Uterus (tissue), 4 donors: Measurements from ENCODE around the gene BSND. TPM values are rescaled to one million over a fixed set of nuclear protein-coding genes. Genes with fewer than 3 reads are reported as not detected.

Experiments
- DNase-seq, 2 donors: peaks; one replicate each; pipeline ENCODE4 v3.0.0-alpha.2; 2019 to 2020
- H3K27ac ChIP-seq, 2 donors: fragments of 200-600 bp; sonication (generic); 1 replicate in 1 of 2; 2 replicates in 1 of 2; pipeline ENCODE4 v1.5.1; 2016 to 2018
- H3K27me3 ChIP-seq, 2 donors: fragments of 200-600 bp; sonication (generic); one replicate each; pipeline ENCODE4 v1.5.1; 2018 to 2019; ENCODE audit warnings: control low read depth in 1 of 2
- H3K36me3 ChIP-seq, 2 donors: fragments of 200-600 bp; sonication (generic); one replicate each; pipeline ENCODE4 v1.5.1; 2019; ENCODE audit warnings: control low read depth in 1 of 2
- H3K4me1 ChIP-seq, 2 donors: fragments of 200-600 bp; sonication (generic); one replicate each; pipeline ENCODE4 v1.5.1; 2018 to 2019; ENCODE audit warnings: control low read depth in 1 of 2
- H3K4me3 ChIP-seq, 2 donors: fragments of 200-600 bp; sonication (generic); 1 replicate in 1 of 2; 2 replicates in 1 of 2; pipeline ENCODE4 v1.5.1; 2018 to 2019; ENCODE audit warnings: mild to moderate bottlenecking in 1 of 2
- H3K9me3 ChIP-seq, 2 donors: fragments of 200-600 bp; sonication (generic); one replicate each; pipeline ENCODE4 v1.5.1; 2019; ENCODE audit warnings: control low read depth in 1 of 2
- POLR2A ChIP-seq, 2 donors: fragments of 450-650 bp; IDR thresholded peaks; one replicate each; pipeline ENCODE4 v1.6.1; 2016; ENCODE audit warnings: antibody characterized with exemption in 2 of 2, mild to moderate bottlenecking in 1 of 2, moderate library complexity in 1 of 2
- intact Hi-C: fragments of 100-400 bp; cut with DNase I; formaldehyde crosslinking; loops from one replicate; pipeline ENCODE4 v1.15.1; 2023; ENCODE audit warnings: low total_unique reads
- total RNA-seq, 4 donors: library from RNA; depleted of rRNA in 3 of 4; stranded (reverse); fragments of >200 nt in 3 of 4; gene quantifications; one replicate each; pipeline versions ENCODE4 v1.1.0 to v1.2.4, GENCODE V29; 2014 to 2023
- TF ChIP-seq, protein P1 (sequence below), 4 experiments: fragments of 200-600 bp in 2 of 4; fragments of 450-650 bp in 2 of 4; sonication (generic) in 2 of 4; IDR thresholded peaks; one replicate each; pipeline ENCODE4 v1.5.1; 2016 to 2019; ENCODE audit warnings: antibody characterized with exemption in 4 of 4, mild to moderate bottlenecking in 2 of 4, moderate library complexity in 1 of 4
- donor health status: DM: yes; HTN: yes; CAD: no.

The BSND gene
- total RNA-seq, 4 donors from 2014 or later: not detected

DNA sequence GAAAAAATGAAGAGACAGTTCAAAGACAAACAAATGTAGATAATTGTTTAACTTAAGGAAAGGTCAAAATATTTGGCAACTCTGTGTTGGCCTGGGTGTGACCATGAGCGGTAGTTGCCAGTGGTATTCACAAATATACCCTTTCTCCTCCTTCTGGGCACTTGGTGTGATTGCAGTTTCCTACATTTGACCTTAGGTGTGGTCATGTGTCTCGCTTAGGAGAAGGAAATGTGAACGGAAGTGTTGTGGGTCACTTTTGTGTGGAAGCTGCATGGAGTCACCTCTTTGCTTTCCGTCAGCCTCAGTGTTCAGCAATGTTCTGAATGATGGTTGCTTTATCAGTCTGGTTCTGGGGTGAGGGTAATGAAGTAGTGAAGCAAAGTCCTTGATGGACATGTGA is 37.2 kb downstream of the BSND start:
- intact Hi-C loops: no loop called here
- no peak for DNase-seq
- no peaks in the 10 kb centered on the region for H3K9me3 ChIP-seq
- TF ChIP-seq POLR2A (IDR thresholded peaks at IDR 0.05): no peak
- TF ChIP-seq, protein P1, sequence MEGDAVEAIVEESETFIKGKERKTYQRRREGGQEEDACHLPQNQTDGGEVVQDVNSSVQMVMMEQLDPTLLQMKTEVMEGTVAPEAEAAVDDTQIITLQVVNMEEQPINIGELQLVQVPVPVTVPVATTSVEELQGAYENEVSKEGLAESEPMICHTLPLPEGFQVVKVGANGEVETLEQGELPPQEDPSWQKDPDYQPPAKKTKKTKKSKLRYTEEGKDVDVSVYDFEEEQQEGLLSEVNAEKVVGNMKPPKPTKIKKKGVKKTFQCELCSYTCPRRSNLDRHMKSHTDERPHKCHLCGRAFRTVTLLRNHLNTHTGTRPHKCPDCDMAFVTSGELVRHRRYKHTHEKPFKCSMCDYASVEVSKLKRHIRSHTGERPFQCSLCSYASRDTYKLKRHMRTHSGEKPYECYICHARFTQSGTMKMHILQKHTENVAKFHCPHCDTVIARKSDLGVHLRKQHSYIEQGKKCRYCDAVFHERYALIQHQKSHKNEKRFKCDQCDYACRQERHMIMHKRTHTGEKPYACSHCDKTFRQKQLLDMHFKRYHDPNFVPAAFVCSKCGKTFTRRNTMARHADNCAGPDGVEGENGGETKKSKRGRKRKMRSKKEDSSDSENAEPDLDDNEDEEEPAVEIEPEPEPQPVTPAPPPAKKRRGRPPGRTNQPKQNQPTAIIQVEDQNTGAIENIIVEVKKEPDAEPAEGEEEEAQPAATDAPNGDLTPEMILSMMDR (IDR thresholded peaks at IDR 0.05): no peak
- no peak overlapping the region for H3K4me3 ChIP-seq
- H3K4me1 ChIP-seq: peaks cover 0 to 9% of the 10 kb centered on the region in 2 donors
- H3K27ac ChIP-seq: no peak overlapping the region
- peaks cover 0 to 20% of the 10 kb centered on the region in 2 donors for H3K27me3 ChIP-seq
- no peaks in the 10 kb centered on the region for H3K36me3 ChIP-seq

DNA sequence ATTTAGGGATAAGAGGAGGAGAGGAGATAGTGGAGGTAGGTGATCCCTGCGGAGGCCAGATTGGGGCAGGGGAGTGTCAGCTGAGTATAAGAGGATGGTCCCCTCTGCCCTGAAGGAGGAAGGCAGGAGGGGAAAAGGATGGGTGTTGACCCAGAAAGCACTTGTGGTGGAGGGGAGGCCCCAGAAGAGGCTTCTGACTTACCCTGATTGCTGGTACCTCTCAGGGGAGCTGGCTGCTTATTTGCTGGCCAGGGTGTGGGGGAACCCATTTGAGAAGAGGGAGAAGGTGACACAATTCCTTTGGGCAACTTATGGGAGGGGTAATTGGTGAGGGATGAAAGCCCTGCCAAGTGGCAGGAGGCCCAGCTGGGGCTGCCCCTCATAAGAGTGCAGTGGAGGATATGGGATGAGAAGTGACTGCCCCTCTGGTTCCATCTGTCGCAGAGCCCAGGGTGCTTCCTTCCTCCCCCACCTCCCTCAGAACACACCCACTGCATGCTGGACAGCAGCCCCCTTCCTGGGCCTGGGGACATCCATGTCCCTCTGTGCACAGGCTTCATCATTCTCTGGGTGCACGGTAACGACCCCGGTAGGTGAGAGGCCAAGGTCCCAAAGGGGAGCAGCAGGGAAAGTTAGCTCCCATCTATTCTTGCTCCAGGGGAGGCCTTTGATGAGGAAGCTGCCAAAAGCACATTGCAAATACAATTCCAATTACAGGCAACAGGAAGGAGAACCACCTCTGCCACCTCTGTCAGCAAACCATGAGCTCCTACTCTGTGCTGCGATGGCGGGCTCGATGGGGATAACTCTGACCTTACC is 39.2 kb downstream of the BSND start:
- H3K4me3 ChIP-seq: no peak overlapping the region
- DNase-seq: no peak
- H3K36me3 ChIP-seq: no peaks in the 10 kb centered on the region
- peaks cover 0 to 20% of the 10 kb centered on the region in 2 donors for H3K27me3 ChIP-seq
- no peak for TF ChIP-seq POLR2A (IDR thresholded peaks at IDR 0.05)
- TF ChIP-seq, protein P1 (IDR thresholded peaks at IDR 0.05): no peak
- intact Hi-C loops: no loop called here
- H3K9me3 ChIP-seq: no peaks in the 10 kb centered on the region
- peaks cover 0 to 9% of the 10 kb centered on the region in 2 donors for H3K4me1 ChIP-seq
- H3K27ac ChIP-seq: no peak overlapping the region

DNA sequence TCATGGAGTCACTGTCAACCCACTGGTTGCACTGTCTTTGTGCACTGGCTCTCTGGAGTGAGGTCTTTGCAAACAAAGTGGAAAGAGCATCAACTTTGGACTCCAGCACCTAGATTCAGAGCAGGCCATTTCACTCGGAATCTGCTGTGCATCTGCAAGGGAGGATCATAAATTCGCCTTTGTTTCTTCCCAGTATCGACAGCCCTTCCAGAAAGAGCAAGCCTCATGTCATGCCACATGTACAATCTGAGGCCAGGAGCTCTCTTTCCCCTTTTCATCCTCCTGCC is 39.8 kb downstream of the BSND start:
- no peak for DNase-seq
- Histone ChIP-seq H3K9me3 (no peaks in the 10 kb centered on the region), H3K27ac (no peak overlapping the region), H3K4me3 (no peak overlapping the region), H3K36me3 (no peaks in the 10 kb centered on the region), H3K4me1 (peaks cover 0 to 9% of the 10 kb centered on the region in 2 donors), H3K27me3 (peaks cover 0 to 20% of the 10 kb centered on the region in 2 donors)
- TF ChIP-seq POLR2A (IDR thresholded peaks at IDR 0.05): no peak
- TF ChIP-seq, protein P1 (IDR thresholded peaks at IDR 0.05): no peak
- intact Hi-C loops: no loop called here

DNA sequence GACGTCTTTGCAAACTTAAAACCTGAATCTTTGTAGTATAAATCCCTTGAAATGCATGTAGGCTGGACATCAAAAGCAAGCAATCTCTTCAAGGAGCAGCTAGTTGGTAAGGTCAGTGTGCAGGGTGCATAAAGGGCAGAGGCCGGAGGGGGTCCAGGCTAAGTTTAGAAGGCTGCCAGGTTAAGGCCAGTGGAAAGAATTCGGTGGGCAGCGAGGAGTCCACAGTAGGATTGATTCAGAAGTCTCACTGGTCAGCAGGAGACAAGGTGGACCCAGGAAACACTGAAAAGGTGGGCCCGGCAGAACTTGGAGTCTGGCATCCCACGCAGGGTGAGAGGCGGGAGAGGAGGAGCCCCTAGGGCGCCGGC is 40.2 kb downstream of the BSND start:
- Histone ChIP-seq H3K9me3 (no peaks in the 10 kb centered on the region), H3K27ac (no peak overlapping the region), H3K4me1 (peaks cover 0 to 9% of the 10 kb centered on the region in 2 donors), H3K36me3 (no peaks in the 10 kb centered on the region), H3K27me3 (peaks cover 0 to 17% of the 10 kb centered on the region in 2 donors), H3K4me3 (no peak overlapping the region)
- DNase-seq: no peak
- intact Hi-C loops: no loop called here
- no peak for TF ChIP-seq POLR2A (IDR thresholded peaks at IDR 0.05)
- TF ChIP-seq, protein P1 (IDR thresholded peaks at IDR 0.05): no peak

DNA sequence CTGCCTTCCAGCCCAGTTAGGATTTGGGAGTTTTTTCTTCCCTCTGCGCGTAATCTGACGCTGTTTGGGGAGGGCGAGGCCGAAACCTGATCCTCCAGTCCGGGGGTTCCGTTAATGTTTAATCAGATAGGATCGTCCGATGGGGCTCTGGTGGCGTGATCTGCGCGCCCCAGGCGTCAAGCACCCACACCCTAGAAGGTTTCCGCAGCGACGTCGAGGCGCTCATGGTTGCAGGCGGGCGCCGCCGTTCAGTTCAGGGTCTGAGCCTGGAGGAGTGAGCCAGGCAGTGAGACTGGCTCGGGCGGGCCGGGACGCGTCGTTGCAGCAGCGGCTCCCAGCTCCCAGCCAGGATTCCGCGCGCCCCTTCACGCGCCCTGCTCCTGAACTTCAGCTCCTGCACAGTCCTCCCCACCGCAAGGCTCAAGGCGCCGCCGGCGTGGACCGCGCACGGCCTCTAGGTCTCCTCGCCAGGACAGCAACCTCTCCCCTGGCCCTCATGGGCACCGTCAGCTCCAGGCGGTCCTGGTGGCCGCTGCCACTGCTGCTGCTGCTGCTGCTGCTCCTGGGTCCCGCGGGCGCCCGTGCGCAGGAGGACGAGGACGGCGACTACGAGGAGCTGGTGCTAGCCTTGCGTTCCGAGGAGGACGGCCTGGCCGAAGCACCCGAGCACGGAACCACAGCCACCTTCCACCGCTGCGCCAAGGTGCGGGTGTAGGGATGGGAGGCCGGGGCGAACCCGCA is 40.8 kb downstream of the BSND start, which contains the start of gene PCSK9:
Gene PCSK9 (plus strand): TSS at position 207 of the 741 bp plus-strand sequence. CDS start 290 bp downstream, at position 497.
- no peaks in the 10 kb centered on the region for H3K9me3 ChIP-seq
- peaks cover 0 to 16% of the 10 kb centered on the region in 2 donors for H3K27me3 ChIP-seq
- no peak for TF ChIP-seq POLR2A (IDR thresholded peaks at IDR 0.05)
- TF ChIP-seq, protein P1 (IDR thresholded peaks at IDR 0.05): no peak
- no peak within 1 kb of the TSS for H3K4me3 ChIP-seq
- no peaks in the 10 kb centered on the region for H3K36me3 ChIP-seq
- intact Hi-C loops: no loop called here
- no peak for DNase-seq
- peaks cover 0 to 9% of the 10 kb centered on the region in 2 donors for H3K4me1 ChIP-seq
- H3K27ac ChIP-seq: no peak within 1 kb of the TSS
